GM18951 (cell line): ENCODE results near the gene VPS41.

ENCODE experiments used
- POLR2A ChIP-seq: IDR thresholded peaks from 4 replicates; pipeline ENCODE4 v1.6.1; 2011; ENCODE audit warnings: mild to moderate bottlenecking; ENCODE audit not compliant: insufficient read length, insufficient read depth; ENCODE audit errors: extremely low read depth
- in situ Hi-C: fragments of 300-500 bp; cut with MboI; formaldehyde crosslinking; loops from one replicate; pipeline ENCODE4 v1.12.0; 2022; ENCODE audit warnings: low sequenced_read_pairs, mixed read lengths, inconsistent platforms; ENCODE audit not compliant: unreplicated experiment

Gene VPS41

GRCh38 chr7:38685851-38686250 lies 223.1 kb downstream of the VPS41 start:
- in situ Hi-C loops: no loop called here
- TF ChIP-seq POLR2A: no peak

- no peak for TF ChIP-seq POLR2A
- in situ Hi-C loops: no loop called here
Observed at GRCh38 chr7:38682606-38683005, 226.4 kb downstream of the VPS41 start.

GRCh38 chr7:38681882-38682281 lies 227.1 kb downstream of the VPS41 start:
- in situ Hi-C loops: no loop called here
- no peak for TF ChIP-seq POLR2A

- in situ Hi-C loops: no loop called here
- TF ChIP-seq POLR2A: no peak
Observed at GRCh38 chr7:38679419-38679818, 229.6 kb downstream of the VPS41 start.

GRCh38 chr7:38678698-38679054 lies 230.3 kb downstream of the VPS41 start:
- TF ChIP-seq POLR2A: no peak
- in situ Hi-C loops: no loop called here

- TF ChIP-seq POLR2A: no peak
- in situ Hi-C loops: no loop called here
Observed at GRCh38 chr7:38677981-38678697, 230.9 kb downstream of the VPS41 start.

- TF ChIP-seq POLR2A: no peak
- in situ Hi-C loops: no loop called here
Observed at GRCh38 chr7:38675494-38676106, 233.4 kb downstream of the VPS41 start.

- in situ Hi-C loops: loop anchor here (25.0 kb wide), 1 partner anchor 262 kb away; no protein-coding TSS in a partner anchor
- TF ChIP-seq POLR2A: no peak
Observed at GRCh38 chr7:38674513-38674912, 234.5 kb downstream of the VPS41 start.

- no peak for TF ChIP-seq POLR2A
- in situ Hi-C loops: loop anchor here (25.0 kb wide), 1 partner anchor 261 kb away; no protein-coding TSS in a partner anchor
Observed at GRCh38 chr7:38673795-38674194, 235.2 kb downstream of the VPS41 start.
